ENCODE results near the gene MRTFB.

The MRTFB gene

DNA sequence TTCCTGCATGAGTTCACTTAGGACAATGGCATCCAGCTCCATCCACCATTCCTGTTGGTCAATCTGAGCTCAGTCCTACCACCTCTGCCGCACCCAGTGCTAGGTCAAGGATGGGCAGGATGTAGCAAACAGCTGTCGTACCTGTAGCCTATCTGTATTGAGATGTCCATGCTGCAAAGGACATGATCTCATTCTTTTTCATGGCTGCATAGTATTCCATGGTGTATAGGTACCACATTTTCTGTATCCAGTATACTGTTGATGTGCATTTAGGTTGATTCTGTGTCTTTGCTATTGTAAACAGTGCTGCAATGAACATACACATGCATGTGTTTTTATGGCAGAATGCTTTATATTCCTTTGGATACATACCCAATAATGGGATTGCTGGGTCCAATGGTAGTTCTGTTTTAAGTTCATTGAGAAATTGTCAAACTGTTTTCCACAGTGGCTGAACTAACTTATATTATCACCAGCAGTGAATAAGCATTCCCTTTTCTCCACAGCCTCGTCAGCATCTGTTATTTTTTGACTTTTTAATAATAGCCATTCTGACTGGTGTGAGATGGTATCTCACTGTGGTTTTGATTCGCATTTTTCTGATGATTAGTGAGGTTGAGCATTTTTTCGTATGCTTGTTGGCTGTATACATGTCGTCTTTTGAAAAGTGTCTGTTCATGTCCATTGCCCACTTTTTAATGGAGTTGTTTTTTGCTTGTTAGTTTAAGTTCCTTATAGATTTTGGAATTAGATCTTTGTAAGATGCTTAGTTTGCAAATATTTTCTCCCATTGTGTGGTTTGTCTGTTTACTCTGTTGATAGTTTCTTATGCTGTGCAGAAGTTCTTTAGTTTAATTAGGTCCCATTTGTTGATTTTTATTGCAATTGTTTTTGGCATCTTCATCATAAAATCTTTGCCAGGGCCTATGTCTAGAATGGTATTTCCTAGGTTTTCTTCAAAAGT, 7.2 kb upstream of the MRTFB start:
- no peak overlapping the region for H3K4me3 ChIP-seq (ENCODE audit: low read depth, low read length)
- TF ChIP-seq, protein P1, sequence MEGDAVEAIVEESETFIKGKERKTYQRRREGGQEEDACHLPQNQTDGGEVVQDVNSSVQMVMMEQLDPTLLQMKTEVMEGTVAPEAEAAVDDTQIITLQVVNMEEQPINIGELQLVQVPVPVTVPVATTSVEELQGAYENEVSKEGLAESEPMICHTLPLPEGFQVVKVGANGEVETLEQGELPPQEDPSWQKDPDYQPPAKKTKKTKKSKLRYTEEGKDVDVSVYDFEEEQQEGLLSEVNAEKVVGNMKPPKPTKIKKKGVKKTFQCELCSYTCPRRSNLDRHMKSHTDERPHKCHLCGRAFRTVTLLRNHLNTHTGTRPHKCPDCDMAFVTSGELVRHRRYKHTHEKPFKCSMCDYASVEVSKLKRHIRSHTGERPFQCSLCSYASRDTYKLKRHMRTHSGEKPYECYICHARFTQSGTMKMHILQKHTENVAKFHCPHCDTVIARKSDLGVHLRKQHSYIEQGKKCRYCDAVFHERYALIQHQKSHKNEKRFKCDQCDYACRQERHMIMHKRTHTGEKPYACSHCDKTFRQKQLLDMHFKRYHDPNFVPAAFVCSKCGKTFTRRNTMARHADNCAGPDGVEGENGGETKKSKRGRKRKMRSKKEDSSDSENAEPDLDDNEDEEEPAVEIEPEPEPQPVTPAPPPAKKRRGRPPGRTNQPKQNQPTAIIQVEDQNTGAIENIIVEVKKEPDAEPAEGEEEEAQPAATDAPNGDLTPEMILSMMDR (IDR thresholded peaks at IDR 0.05; ENCODE audit: low read depth, low read length, missing control alignments), result no peak
- DNase-seq (ENCODE audit: low read depth), result no peak

DNA sequence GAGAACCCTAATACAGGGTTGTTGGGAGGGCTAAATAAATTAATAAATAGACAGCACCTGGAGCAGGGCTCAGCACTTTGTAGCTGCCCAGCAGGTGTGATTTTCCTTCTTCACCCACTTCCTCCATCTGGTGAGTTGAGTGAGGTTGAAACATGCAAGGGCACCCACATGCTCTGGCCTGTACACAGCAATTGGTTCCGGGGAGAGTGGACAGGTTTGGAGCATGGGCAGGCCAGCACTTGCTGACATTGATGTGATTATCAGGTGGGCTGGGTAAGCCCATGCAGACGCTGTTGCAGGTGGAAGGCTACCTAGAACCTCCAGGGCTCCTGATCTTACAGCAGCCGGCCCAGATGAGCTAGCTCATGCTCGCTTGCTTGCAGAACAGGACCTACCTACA, 1.3 kb upstream of the MRTFB start:
- TF ChIP-seq, protein P1 (IDR thresholded peaks at IDR 0.05; ENCODE audit: low read depth, low read length, missing control alignments), result no peak
- no peak for DNase-seq (ENCODE audit: low read depth)
- no peak overlapping the region for H3K4me3 ChIP-seq (ENCODE audit: low read depth, low read length)

DNA sequence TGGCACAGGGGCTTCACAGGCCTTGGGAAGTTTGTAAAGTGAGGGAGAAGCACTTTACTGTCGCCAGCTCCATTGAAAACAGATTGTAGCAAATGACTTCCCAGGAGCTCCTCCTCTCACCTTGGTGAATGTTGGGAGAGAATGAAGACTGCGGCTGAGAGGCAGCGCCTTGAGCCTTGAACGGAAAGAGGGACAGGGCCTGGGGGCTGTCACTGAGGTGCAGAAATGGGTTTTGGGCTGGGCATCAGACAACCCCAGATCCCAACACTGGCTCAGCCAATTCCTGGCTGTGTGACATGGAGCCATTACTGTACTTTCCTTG, 603 bp upstream of the MRTFB start:
- H3K4me3 ChIP-seq (ENCODE audit: low read depth, low read length), result peak overlapping the region; percentile 74
- TF ChIP-seq, protein P1 (IDR thresholded peaks at IDR 0.05; ENCODE audit: low read depth, low read length, missing control alignments), result no peak
- DNase-seq (ENCODE audit: low read depth), result no peak

DNA sequence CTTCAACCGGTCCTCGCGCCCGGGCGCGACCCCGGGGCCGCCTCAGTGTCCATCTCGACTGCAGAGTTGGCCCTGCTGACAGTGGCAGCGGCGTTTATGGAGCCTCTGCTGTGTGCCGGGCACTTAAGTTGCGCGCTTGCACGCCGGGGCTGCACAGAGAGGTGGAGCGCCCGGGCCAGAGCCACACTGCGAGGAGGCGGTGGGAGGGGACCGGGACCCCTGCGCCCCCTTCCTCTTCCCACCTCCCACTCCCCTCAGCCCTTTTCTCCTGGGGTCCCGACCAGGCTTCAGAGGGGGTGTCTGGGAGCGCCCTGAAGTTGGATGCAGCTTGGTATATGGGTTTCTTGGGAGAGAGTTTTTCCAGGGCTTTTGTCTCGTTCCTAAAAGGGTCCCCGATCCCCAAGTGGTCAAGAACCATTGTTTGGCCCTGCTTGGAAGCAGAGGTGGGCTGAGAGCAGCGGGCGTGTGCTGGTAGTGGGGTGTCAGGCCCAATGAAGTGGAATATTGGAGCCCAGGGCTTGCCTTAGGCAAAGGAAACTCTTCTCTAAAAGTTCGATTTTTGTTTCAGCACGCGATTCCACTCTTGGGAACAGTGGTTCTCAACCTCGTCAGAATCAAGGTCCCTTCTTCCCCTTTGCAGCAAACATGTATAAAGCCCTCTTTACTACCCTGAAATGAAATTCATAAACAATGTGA, 605 bp downstream of the MRTFB start:
- TF ChIP-seq, protein P1 (IDR thresholded peaks at IDR 0.05; ENCODE audit: low read depth, low read length, missing control alignments), result no peak
- H3K4me3 ChIP-seq (ENCODE audit: low read depth, low read length), result peak overlapping the region; percentile 74
- no peak for DNase-seq (ENCODE audit: low read depth)

DNA sequence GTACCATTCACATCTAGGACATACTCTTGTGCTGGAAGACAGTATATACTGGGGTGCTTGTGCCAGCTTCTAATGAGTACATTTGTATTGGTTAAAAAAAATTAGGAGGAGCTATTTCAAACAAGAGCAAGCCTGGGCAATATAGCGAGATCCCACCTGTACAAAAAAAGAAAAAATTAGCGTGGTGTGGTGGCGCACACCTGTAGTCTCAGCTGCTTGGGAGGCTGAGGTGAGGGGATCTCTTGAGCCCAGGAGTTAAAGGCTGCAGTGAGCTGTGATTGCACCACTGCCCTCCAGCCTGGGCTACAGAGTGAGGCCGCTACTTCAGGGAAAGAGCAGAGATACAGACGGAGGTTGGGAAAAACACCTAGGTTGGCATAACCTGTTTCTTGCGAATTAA, 1.2 kb downstream of the MRTFB start:
- no peak overlapping the region; the same call in 1 of the 2 replicates for H3K4me3 ChIP-seq (ENCODE audit: low read depth, low read length)
- TF ChIP-seq, protein P1 (IDR thresholded peaks at IDR 0.05; ENCODE audit: low read depth, low read length, missing control alignments), result no peak

DNA sequence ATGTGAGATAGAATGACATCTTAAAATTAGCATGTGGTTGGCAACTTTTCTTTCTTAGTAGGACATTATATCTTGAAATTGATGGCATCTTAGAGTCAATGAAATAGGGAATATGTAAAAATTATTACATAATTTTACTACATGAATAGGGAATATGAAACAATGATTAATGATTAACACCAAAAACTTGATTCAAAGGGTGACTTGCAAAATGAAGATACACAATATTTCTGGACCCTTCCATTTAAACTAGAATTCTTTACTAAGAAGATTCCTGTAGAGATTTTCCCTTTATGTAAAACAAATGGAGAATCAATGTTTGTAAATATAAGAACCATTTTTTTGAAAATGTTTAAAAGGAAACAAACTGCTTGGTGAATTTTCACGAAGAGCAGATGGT, 3.4 kb downstream of the MRTFB start:
- no peak overlapping the region for H3K4me3 ChIP-seq (ENCODE audit: low read depth, low read length)
- no peak for DNase-seq (ENCODE audit: low read depth)
- TF ChIP-seq, protein P1 (IDR thresholded peaks at IDR 0.05; ENCODE audit: low read depth, low read length, missing control alignments), result no peak

More for the DNA sequence above, 1.2 kb downstream of the MRTFB start:
- DNase-seq (ENCODE audit: low read depth), result no peak
